ENCODE results near the gene ZNF467. TPM values are rescaled to one million over a fixed set of nuclear protein-coding genes. Genes with fewer than 3 reads are reported as not detected.

The ZNF467 gene
- total RNA-seq, 2 donors from 2014 or later, result 2.5 to 5.0 TPM

DNA sequence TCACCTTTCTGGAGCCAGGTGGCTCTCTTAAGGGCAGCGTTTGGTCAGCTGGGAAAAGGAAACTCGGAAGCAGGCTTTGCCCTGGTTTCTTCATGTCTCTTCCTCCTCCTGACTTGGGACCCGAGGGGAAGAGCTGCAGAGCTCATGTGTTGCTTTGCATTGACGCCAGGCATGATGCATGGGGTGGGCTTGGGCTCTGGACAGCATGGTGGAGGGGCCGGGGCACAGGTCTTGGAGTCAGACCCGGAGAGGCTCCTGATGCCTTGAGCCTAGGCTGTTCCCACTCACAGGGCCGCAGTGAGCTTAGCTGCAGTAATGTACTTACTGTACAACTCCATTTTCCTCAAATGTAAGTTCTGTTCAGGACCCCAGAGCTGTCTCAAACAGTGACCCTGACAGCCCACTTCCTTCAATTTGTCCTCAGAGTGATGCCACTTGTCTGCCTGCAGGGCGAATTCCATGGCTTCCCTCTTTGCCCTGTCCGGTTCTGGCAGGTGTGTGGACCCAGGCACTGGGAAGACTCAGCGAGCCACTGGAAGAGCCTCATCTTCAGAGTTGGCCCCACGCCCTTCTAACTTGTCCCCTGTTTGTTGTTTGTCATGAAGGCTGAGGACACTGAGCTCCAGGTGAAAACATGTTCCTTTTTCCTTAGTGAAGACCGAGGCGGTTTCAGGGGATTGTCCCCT is 50.2 kb downstream of the ZNF467 start:
- TF ChIP-seq, protein P1, sequence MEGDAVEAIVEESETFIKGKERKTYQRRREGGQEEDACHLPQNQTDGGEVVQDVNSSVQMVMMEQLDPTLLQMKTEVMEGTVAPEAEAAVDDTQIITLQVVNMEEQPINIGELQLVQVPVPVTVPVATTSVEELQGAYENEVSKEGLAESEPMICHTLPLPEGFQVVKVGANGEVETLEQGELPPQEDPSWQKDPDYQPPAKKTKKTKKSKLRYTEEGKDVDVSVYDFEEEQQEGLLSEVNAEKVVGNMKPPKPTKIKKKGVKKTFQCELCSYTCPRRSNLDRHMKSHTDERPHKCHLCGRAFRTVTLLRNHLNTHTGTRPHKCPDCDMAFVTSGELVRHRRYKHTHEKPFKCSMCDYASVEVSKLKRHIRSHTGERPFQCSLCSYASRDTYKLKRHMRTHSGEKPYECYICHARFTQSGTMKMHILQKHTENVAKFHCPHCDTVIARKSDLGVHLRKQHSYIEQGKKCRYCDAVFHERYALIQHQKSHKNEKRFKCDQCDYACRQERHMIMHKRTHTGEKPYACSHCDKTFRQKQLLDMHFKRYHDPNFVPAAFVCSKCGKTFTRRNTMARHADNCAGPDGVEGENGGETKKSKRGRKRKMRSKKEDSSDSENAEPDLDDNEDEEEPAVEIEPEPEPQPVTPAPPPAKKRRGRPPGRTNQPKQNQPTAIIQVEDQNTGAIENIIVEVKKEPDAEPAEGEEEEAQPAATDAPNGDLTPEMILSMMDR (IDR thresholded peaks at IDR 0.05), result no peak
- Histone ChIP-seq H3K4me3 (no peak overlapping the region), H3K36me3 (no peaks in the 10 kb centered on the region), H3K9ac (ENCODE audit: low read depth in 2 of 2, low read length in 2 of 2) (no peak overlapping the region), H3K9me3 (no peaks in the 10 kb centered on the region), H3K27ac (no peak overlapping the region), H3K27me3 (no peaks in the 10 kb centered on the region), H3K4me1 (no peaks in the 10 kb centered on the region)
- DNase-seq, result no peak
- intact Hi-C loops (cut with DNase I), result no loop called here

DNA sequence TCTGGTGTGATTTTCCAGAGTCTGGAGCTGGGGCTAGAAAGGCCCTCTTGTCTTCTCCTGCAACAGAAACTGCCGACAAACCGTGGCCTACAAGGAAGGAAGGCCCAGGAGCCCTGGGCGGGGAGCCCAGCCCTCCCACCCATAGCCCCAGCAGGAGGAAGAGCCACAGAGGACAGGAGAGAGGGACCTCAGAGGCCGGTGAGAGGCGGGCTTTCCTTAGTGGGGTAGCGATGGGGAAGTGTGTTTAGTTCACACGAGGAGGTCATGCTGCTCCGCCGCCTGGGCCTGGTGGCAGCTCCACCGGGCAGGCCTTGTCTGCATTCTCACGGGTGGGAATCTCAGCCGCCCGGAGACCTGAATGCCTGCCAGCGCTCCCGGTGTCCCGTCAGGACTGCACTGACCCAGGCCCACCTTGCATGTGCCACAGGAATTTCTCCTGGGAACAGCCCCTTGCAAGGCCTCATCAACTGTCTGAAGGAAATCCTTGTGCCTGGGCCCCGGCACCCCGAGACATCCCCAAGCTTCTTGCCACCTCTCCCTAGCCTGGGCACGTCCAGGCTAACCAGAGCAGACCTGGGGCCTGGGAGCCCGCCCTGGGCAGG is 50.9 kb downstream of the ZNF467 start:
- H3K27me3 ChIP-seq, result no peaks in the 10 kb centered on the region
- no peaks in the 10 kb centered on the region for H3K36me3 ChIP-seq
- H3K4me1 ChIP-seq, result no peaks in the 10 kb centered on the region
- H3K9ac ChIP-seq (ENCODE audit: low read depth in 2 of 2, low read length in 2 of 2), result no peak overlapping the region
- H3K27ac ChIP-seq, result no peak overlapping the region
- TF ChIP-seq, protein P1 (IDR thresholded peaks at IDR 0.05), result no peak
- H3K9me3 ChIP-seq, result no peaks in the 10 kb centered on the region
- H3K4me3 ChIP-seq, result no peak overlapping the region
- no peak for DNase-seq
- intact Hi-C loops (cut with DNase I), result no loop called here

DNA sequence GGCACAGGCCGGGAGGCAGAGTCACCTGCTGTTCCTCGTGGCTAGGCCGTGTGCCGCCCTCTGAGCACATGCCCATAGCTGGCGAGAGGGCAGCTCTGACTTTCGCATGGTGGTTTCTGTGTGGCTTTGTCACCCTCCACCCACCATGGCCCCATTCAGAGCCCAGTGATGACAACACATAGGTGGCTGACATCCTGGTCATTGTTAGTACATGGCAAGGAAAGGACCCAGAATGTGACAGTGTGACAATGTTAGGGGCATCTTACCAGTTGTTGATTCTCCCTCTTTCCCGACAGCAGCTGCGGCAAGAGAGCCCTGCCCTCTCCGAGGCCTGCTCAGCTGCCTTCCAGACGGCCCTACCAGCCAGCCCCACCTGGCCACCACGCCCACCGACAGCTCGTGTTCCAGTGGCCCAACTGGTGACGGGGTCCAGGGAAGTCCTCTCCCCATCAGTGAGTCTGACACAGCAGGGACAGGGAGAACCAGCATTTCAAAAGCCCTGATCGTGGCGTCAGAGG is 52.2 kb downstream of the ZNF467 start:
- H3K9ac ChIP-seq (ENCODE audit: low read depth in 2 of 2, low read length in 2 of 2), result no peak overlapping the region
- intact Hi-C loops (cut with DNase I), result no loop called here
- no peak overlapping the region for H3K27ac ChIP-seq
- TF ChIP-seq, protein P1 (IDR thresholded peaks at IDR 0.05), result no peak
- H3K4me3 ChIP-seq, result no peak overlapping the region
- no peaks in the 10 kb centered on the region for H3K4me1 ChIP-seq
- DNase-seq, result no peak
- H3K9me3 ChIP-seq, result no peaks in the 10 kb centered on the region
- no peaks in the 10 kb centered on the region for H3K36me3 ChIP-seq
- no peaks in the 10 kb centered on the region for H3K27me3 ChIP-seq

DNA sequence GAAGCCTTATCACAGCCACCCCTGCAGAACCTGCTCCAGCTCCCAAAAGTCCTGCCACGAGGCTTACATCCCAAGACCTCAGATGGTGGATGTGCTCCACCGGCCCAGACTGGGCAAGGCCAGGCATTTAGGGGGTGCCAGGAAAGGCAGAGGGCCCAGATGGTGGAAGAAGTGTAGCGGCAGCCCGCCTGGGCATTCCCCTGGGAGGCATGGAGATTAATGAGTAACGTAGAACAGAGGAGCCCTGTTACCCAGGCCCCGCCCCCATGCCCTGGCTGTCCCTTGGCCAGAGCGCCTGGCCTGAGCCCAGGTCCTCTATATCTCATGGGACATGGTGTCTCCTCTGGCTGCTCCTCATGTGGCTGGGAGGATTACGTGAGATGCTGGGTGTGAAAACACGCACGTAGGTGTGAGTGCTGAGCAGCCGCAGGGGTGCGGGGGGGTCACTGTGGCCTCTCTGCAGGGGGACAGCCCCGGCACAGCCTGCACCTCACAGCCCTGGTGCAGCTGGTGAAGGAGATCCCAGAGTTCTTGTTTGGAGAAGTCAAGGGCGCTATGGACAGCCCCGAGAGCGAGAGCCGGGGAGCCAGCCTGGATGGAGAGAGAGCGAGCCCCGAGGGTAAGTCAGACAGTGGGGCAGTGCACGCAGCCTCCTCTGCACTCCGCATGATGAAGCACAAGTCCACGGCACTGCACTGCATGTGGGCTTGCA is 52.9 kb downstream of the ZNF467 start:
- Histone ChIP-seq H3K27me3 (no peaks in the 10 kb centered on the region), H3K36me3 (no peaks in the 10 kb centered on the region), H3K27ac (no peak overlapping the region), H3K4me1 (no peaks in the 10 kb centered on the region), H3K4me3 (no peak overlapping the region), H3K9ac (ENCODE audit: low read depth in 2 of 2, low read length in 2 of 2) (no peak overlapping the region), H3K9me3 (no peaks in the 10 kb centered on the region)
- TF ChIP-seq, protein P1 (IDR thresholded peaks at IDR 0.05), result no peak
- intact Hi-C loops (cut with DNase I), result no loop called here
- DNase-seq, result no peak

DNA sequence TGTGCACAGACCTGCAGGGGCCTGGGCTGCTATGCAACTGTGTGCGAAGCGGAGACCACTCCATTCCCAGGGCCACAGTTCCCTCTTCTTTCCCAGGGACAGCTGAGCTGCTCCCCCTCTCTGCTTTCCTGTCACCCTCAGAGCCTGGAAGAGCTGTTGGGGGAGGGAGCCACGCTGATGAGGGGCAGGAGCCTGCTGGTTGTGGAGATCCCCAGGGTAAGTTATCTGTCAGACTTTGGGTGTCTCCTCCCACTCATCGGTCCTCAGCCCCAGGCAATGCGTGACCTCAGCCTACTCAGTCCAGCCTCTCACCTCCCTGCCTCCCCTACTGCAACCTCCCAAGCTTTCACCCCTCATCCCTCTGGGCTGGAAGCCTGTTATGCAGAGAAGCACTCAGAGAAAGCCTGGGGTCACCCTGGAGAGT is 53.5 kb downstream of the ZNF467 start:
- intact Hi-C loops (cut with DNase I), result no loop called here
- TF ChIP-seq, protein P1 (IDR thresholded peaks at IDR 0.05), result no peak
- H3K4me3 ChIP-seq, result no peak overlapping the region
- H3K9ac ChIP-seq (ENCODE audit: low read depth in 2 of 2, low read length in 2 of 2), result no peak overlapping the region
- no peak overlapping the region for H3K27ac ChIP-seq
- H3K9me3 ChIP-seq, result no peaks in the 10 kb centered on the region
- DNase-seq, result no peak
- H3K27me3 ChIP-seq, result no peaks in the 10 kb centered on the region
- H3K4me1 ChIP-seq, result no peaks in the 10 kb centered on the region
- H3K36me3 ChIP-seq, result no peaks in the 10 kb centered on the region
